Stimulated activated CD8-positive, alpha-beta memory T cell treated with anti-CD3 and anti-CD28 coated beads, Interleukin-4, amount 100 ng/mL, for 24 hours (primary cell): ENCODE measurements around the gene IGLL1.
A peak's percentile ranks its signal among the peaks of the same experiment; 100 is the strongest.
"Not testable (repeated sequence)": the region's sequence is repeated elsewhere in the genome, so short reads cannot be mapped to it uniquely, and the experiment has no call there.

Experiments
- DNase-seq: peaks from one replicate; pipeline ENCODE4 v3.0.0-alpha.2; 2020; ENCODE audit warnings: low read depth

Gene IGLL1

DNA sequence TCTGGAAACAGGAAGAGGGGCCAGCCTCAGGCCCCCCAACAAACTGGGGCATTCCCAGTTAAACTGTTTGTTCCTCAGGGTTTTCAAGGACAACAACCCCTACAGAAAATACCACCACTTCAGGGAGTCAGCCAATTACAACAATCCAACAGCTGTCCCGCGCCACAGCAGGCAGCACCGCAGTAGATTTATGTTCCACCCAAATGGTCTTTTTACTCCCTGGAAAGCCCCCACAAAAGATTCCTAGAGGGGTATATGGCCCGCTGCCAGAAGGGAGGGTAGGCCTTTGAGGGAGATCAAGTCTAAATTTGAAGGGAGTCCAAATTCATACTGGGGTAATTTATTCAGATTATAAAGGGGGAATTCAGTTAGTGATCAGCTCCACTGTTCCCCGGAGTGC, 39.3 kb downstream of the IGLL1 start:
- not testable (repeated sequence) for DNase-seq

- DNase-seq: not testable (repeated sequence)
These were observed 40.3 kb downstream of the IGLL1 start for GRCh38 chr22:23539839-23540198.

DNA sequence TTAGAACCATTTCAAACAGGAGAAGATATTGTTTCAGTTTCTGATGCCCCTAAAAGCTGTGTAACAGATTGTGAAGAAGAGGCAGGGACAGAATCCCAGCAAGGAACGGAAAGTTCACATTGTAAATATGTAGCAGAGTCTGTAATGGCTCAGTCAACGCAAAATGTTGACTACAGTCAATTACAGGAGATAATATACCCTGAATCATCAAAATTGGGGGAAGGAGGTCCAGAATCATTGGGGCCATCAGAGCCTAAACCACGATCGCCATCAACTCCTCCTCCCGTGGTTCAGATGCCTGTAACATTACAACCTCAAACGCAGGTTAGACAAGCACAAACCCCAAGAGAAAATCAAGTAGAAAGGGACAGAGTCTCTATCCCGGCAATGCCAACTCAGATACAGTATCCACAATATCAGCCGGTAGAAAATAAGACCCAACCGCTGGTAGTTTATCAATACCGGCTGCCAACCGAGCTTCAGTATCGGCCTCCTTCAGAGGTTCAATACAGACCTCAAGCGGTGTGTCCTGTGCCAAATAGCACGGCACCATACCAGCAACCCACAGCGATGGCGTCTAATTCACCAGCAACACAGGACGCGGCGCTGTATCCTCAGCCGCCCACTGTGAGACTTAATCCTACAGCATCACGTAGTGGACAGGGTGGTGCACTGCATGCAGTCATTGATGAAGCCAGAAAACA, 40.8 kb downstream of the IGLL1 start:
- DNase-seq: peak; percentile 53

DNA sequence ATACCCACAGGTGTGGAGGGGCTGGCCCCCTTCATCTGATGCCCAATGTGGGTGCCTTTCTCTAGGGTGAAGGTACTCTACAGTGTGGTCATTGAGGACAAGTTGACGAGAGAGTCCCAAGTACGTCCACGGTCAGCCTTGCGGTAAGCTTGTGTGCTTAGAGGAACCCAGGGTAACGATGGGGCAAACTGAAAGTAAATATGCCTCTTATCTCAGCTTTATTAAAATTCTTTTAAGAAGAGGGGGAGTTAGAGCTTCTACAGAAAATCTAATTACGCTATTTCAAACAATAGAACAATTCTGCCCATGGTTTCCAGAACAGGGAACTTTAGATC, 41.4 kb downstream of the IGLL1 start:
- DNase-seq: not testable (repeated sequence)

GRCh38 chr22:23537830-23538695, 42.0 kb downstream of the IGLL1 start:
- DNase-seq: not testable (repeated sequence)

GRCh38 chr22:23537416-23537815, 42.7 kb downstream of the IGLL1 start:
- no peak for DNase-seq

- DNase-seq: no peak
These were observed 43.2 kb downstream of the IGLL1 start for GRCh38 chr22:23536821-23537345.

DNA sequence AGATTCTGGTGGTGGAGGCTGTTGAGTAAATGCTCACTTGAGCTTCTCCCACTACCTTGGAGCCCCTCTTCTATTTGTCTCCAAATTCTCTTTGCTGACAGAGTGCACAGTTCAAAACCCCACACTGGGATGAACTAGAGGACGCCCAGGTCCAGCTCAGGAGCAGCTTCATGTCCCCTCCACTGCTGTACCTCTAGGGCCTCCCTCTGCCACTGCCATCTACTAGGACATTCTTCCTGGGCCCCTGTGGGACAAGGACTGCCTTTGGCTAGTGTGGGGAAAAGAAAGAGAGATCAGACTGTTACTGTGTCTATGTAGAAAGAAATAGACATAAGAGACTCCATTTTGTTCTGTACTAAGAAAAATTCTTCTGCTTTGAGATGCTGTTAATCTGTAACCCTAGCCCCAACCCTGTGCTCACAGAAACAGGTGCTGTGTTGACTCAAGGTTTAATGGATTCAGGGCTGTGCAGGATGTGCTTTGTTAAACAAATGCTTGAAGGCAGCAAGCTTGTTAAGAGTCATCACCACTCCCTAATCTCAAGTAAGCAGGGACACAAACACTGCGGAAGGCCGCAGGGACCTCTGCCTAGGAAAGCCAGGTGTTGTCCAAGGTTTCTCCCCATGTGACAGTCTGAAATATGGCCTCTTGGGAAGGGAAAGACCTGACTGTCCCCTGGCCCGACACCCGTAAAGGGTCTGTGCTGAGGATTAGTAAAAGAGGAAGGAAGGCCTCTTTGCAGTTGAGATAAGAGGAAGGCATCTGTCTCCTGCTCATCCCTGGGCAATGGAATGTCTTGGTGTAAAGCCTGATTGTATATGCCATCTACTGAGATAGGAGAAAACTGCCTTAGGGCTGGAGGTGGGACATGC, 44.1 kb downstream of the IGLL1 start:
- DNase-seq: not testable (repeated sequence)

DNA sequence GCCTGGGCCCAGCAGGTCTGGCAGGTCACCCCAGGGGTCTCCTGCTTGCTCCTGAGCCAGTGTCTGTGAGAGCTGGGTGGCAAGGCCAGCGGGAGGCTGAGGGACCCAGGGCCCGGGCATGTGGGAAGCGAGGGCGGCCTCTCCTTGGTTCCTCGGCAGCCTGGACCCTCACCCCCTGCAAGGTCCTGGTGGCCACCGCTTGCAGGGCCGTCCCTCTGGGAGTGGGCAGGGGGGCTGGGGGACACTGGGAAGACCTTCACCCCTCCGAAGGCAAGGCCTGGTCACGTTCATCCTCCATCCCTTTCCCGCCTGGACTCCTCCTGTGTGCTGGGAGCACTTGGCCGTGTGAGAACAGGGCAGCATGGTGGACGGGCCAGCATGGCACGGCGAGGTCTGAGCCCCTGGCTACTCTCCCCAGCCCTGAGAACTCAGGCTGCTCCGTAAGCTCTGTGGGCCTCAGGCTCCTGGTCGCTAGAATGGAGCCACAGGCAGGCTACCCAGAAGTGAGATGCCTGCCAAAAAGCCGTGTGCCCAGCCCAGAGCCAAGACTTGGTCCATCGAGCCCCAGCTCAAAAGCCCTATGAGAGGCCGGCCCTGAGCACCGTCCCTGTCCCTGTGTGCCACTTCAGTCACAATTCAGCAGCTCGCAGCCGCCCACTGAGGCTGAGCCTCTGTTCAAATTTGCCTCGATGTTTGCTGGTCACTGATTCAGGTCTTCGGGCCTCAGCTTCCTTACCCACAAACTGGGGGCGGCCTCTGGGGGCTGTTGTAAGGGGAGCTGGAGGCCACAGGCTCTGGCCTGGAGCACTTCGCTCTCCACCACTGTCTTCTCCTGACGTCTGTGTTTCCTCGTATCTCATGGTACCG, 45.0 kb downstream of the IGLL1 start:
- DNase-seq: no peak

GRCh38 chr22:23534201-23534850, 45.8 kb downstream of the IGLL1 start:
- no peak for DNase-seq

- no peak for DNase-seq
These were observed 46.3 kb downstream of the IGLL1 start for GRCh38 chr22:23533771-23534191.

DNA sequence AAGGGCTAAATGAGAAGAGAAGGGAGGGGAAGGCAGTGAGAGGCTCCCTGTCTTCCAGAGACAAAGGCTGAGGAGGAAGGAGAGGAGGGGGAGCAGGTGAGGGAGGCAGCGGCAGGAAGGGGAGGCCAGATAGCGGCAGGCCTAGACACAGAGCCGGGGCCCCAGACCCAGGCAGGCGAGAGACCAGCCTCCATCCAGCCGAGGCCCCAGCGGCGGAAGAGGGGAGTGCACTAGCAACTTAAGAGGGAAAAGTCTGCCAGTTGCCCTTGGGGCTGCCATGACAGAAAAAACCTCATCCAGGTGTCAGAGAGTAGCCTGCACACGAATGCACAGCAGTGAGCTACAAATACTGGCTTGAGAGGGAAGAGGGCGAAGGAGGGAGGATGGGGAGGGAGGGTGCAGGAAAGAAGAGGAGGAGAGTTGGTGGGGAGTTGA, 46.7 kb downstream of the IGLL1 start:
- DNase-seq: peak; percentile 19

GRCh38 chr22:23532731-23533130, 47.4 kb downstream of the IGLL1 start:
- DNase-seq: no peak

- DNase-seq: no peak
These were observed 48.0 kb downstream of the IGLL1 start for GRCh38 chr22:23531966-23532705.

- no peak for DNase-seq
These were observed 48.7 kb downstream of the IGLL1 start for GRCh38 chr22:23531283-23531956.

GRCh38 chr22:23530766-23531282, 49.3 kb downstream of the IGLL1 start:
- DNase-seq: no peak

- no peak for DNase-seq
These were observed 50.0 kb downstream of the IGLL1 start for GRCh38 chr22:23530106-23530505.

- no peak for DNase-seq
These were observed 50.7 kb downstream of the IGLL1 start for GRCh38 chr22:23529166-23530103.
